Right hindlimb (tissue), 1 donor: ENCODE data around the gene TTBK2.
"Not testable (repeated sequence)": the region's sequence is repeated elsewhere in the genome, so short reads cannot be mapped to it uniquely, and the experiment has no call there.

Experiments
- DNase-seq: peaks from one replicate; pipeline ENCODE4 v3.0.0-alpha.2; 2018

The TTBK2 gene

GRCh38 chr15:42920519-42921341, at the start of gene TTBK2:
Gene TTBK2 (minus strand): TSS chr15:42920778. CDS start chr15:42878617, 42,161 bp downstream.
- peak; percentile 99 for DNase-seq

DNA sequence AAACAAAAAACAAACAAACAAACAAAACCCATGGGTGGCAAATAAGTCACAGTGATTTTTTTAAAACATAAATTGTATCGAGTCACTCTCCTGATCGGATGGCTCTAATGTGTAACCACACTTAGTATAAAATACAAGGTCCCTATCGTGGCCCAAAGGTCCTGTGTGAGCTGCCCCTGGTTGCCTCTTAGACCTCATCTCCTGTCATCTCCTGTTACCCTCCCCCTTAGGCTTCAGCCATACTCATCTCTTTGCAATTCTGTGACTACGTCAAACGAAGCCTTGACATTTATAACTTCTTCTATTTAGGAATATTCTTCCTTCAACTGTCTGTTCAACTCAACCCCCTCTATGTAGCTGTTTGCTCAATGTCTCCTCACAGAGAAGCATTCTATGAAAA, 43.9 kb upstream of the TTBK2 start:
- DNase-seq: no peak

- DNase-seq: no peak
Observed at GRCh38 chr15:42955518-42955917, 34.9 kb upstream of the TTBK2 start.

DNA sequence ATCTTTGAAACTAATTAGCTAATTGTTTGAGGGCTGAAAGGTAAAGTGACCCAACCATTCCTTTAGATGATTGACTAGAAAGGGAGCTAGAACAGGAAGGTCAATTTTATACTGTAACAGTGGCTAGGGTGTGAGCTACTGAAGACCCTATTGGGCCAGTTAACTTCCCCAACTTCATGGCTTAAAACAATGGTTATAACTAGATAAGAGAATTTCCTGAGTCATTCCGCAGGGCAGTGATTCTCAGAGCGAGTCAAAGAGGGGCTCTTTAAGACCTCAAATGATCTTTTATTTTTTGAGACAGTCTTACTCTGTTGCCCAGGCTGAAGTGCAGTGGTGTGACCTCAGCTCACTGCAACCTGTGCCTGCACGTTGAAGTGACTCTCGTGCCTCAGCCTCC, 33.7 kb upstream of the TTBK2 start:
- no peak for DNase-seq

DNA sequence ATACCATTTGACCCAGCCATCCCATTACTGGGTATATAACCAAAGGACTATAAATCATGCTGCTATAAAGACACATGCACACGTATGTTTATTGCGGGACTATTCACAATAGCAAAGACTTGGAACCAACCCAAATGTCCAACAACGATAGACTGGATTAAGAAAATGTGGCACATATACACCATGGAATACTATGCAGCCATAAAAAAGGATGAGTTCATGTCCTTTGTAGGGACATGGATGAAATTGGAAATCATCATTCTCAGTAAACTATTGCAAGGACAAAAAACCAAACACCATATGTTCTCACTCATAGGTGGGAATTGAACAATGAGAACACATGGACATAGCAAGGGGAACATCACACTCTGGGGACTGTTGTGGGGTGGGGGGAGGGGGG, 28.3 kb upstream of the TTBK2 start:
- not testable (repeated sequence) for DNase-seq

- DNase-seq: no peak
Observed at GRCh38 chr15:42940527-42940926, 19.9 kb upstream of the TTBK2 start.

GRCh38 chr15:42939841-42940240, 19.3 kb upstream of the TTBK2 start:
- DNase-seq: no peak

GRCh38 chr15:42937143-42937542, 16.6 kb upstream of the TTBK2 start:
- no peak for DNase-seq

- DNase-seq: no peak
Observed at GRCh38 chr15:42933886-42934667, 13.5 kb upstream of the TTBK2 start.

- DNase-seq: no peak
Observed at GRCh38 chr15:42932833-42933515, 12.4 kb upstream of the TTBK2 start.

- no peak for DNase-seq
Observed at GRCh38 chr15:42931702-42932486, 11.3 kb upstream of the TTBK2 start.

GRCh38 chr15:42929306-42929848, 8.8 kb upstream of the TTBK2 start:
- DNase-seq: no peak

- peak; percentile 39 for DNase-seq
Observed at GRCh38 chr15:42921342-42921731, 759 bp upstream of the TTBK2 start.

- DNase-seq: peak; percentile 73
Observed at GRCh38 chr15:42919799-42920518, 619 bp downstream of the TTBK2 start.

GRCh38 chr15:42919308-42919707, 1.3 kb downstream of the TTBK2 start:
- DNase-seq: no peak

DNA sequence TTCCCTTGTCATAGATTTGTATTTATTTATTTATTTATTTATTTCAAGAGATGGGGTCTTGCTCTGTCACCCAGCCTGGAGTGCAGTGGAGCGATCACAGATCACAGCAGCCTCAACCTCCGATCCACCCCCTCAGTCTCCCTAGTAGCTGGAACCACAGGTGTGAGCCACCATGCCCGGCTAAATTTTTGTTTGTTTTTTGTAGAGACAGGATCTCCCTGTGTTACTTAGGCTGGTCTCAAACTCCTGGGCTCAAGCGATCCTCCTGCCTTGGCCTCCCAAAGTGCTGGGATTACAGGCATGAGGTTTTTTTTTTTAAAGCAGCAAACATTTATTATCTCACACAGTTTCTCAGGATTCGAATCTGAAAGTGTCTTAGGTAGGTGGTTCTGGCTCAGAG, 2.5 kb downstream of the TTBK2 start:
- DNase-seq: no peak

GRCh38 chr15:42915654-42916315, 4.8 kb downstream of the TTBK2 start:
- no peak for DNase-seq

DNA sequence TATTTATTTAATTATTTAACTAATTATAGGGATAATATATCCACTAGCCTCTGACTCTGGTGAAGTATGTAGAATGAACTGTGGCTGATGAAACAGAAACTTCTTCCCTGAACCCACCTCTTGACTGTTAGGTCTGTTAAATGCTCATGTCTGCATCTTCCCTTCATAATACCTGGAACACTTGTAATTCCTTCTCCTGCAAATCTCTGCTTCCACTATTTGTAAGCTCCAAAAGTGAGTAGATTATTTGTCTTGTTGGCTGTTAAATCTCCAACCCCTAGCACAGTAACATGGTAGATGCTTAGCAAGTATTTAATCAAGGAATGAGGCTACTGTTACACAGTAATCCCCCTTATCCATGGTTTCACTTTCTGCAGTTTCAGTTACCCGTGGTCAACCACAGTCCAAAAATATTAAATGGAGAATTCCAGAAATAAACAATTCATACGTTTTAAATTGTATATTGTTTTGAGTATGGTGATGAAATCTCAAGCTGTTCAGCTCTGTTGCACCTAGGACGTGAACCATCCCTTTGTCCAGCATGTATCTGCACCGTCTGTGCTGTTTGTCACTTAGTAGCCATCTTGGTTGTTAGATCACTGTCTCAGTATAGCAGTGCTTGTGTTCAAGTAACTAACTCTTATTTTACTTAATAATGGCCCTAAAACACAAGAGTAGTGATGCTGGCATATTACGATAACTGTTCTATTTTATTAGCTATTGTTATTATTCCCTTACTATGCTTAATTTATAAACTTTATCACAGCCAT, 5.7 kb downstream of the TTBK2 start:
- no peak for DNase-seq

DNA sequence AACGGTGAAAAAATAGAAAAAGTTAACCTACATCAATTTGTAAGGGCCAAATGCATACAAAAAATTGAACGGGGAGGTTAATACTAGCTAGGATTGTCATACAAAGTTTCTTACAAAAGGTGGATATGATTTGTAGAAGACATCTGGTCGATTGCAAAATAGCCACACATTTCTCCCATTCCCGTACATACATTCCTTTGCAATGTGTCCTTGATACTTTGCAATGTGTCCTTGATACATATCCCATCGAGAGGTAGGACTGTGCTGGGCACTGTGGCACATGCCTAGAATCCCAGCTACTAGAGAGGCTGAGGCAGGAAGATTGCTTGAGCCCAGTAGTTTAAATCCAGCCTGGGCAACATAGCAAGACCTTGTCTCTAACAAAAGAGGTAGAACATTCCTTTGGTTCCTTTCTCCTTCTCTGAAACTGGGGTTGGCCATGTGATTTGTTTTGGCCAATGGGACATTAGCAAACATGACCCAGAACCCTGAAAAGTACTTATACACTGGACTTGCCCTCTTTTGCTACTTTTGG, 9.5 kb downstream of the TTBK2 start:
- DNase-seq: no peak

- no peak for DNase-seq
Observed at GRCh38 chr15:42908538-42908937, 12.0 kb downstream of the TTBK2 start.
